Measurements from ENCODE around the gene MNX1.

MNX1 gene

GRCh38 chr7:157010588-157011332 lies at the start of gene MNX1:
TSS of gene MNX1 (minus strand) at chr7:157010663. CDS start at chr7:157010350, 313 bp downstream.
- Histone ChIP-seq H3K4me1 (ENCODE audit: control insufficient read depth in 5 of 5, insufficient read depth in 5 of 5, low read length in 5 of 5) (peaks cover 0 to 24% (median 16%) of the 10 kb centered on the region in 5 donors), H3K36me3 (ENCODE audit: control insufficient read depth in 5 of 5, insufficient read depth in 5 of 5, low read length in 5 of 5) (no peaks in the 10 kb centered on the region), H3K27me3 (ENCODE audit: control insufficient read depth in 5 of 5, insufficient read depth in 4 of 5, low read length in 5 of 5) (peaks cover 71 to 86% (median 83%) of the 10 kb centered on the region in 5 donors), H3K9ac (ENCODE audit: low read length in 5 of 5) (no peak within 1 kb of the TSS), H3K4me3 (ENCODE audit: low read depth in 1 of 5, low read length in 5 of 5) (peak within 1 kb of the TSS in 4 of 5 donors; percentile 42 to 67 (median 54)), H3K9me3 (ENCODE audit: control insufficient read depth in 5 of 5, low read length in 5 of 5) (no peaks in the 10 kb centered on the region), H3K27ac (ENCODE audit: low read depth, low read length) (no peak within 1 kb of the TSS)

- no peak overlapping the region for H3K4me3 ChIP-seq (ENCODE audit: low read depth in 1 of 5, low read length in 5 of 5)
- H3K27me3 ChIP-seq (ENCODE audit: control insufficient read depth in 5 of 5, insufficient read depth in 4 of 5, low read length in 5 of 5): peaks cover 3 to 18% (median 11%) of the 10 kb centered on the region in 5 donors
- no peaks in the 10 kb centered on the region for H3K36me3 ChIP-seq (ENCODE audit: control insufficient read depth in 5 of 5, insufficient read depth in 5 of 5, low read length in 5 of 5)
- no peaks in the 10 kb centered on the region for H3K4me1 ChIP-seq (ENCODE audit: control insufficient read depth in 5 of 5, insufficient read depth in 5 of 5, low read length in 5 of 5)
- H3K9ac ChIP-seq (ENCODE audit: low read length in 5 of 5): no peak overlapping the region
- peaks cover 4 to 26% (median 17%) of the 10 kb centered on the region in 5 donors for H3K9me3 ChIP-seq (ENCODE audit: control insufficient read depth in 5 of 5, low read length in 5 of 5)
- H3K27ac ChIP-seq (ENCODE audit: low read depth, low read length): no peak overlapping the region
Observed at GRCh38 chr7:157059534-157059933, 49.1 kb upstream of the MNX1 start.

- Histone ChIP-seq H3K36me3 (ENCODE audit: control insufficient read depth in 5 of 5, insufficient read depth in 5 of 5, low read length in 5 of 5) (no peaks in the 10 kb centered on the region), H3K9me3 (ENCODE audit: control insufficient read depth in 5 of 5, low read length in 5 of 5) (peaks cover 4 to 22% (median 17%) of the 10 kb centered on the region in 5 donors), H3K27ac (ENCODE audit: low read depth, low read length) (no peak overlapping the region), H3K4me1 (ENCODE audit: control insufficient read depth in 5 of 5, insufficient read depth in 5 of 5, low read length in 5 of 5) (no peaks in the 10 kb centered on the region), H3K9ac (ENCODE audit: low read length in 5 of 5) (no peak overlapping the region), H3K4me3 (ENCODE audit: low read depth in 1 of 5, low read length in 5 of 5) (no peak overlapping the region), H3K27me3 (ENCODE audit: control insufficient read depth in 5 of 5, insufficient read depth in 4 of 5, low read length in 5 of 5) (peaks cover 3 to 18% (median 11%) of the 10 kb centered on the region in 5 donors)
Observed at GRCh38 chr7:157058701-157059100, 48.2 kb upstream of the MNX1 start.

- Histone ChIP-seq H3K27ac (ENCODE audit: low read depth, low read length) (no peak overlapping the region), H3K36me3 (ENCODE audit: control insufficient read depth in 5 of 5, insufficient read depth in 5 of 5, low read length in 5 of 5) (no peaks in the 10 kb centered on the region), H3K27me3 (ENCODE audit: control insufficient read depth in 5 of 5, insufficient read depth in 4 of 5, low read length in 5 of 5) (peaks cover 3 to 18% (median 9%) of the 10 kb centered on the region in 5 donors), H3K4me1 (ENCODE audit: control insufficient read depth in 5 of 5, insufficient read depth in 5 of 5, low read length in 5 of 5) (no peaks in the 10 kb centered on the region), H3K9ac (ENCODE audit: low read length in 5 of 5) (no peak overlapping the region), H3K4me3 (ENCODE audit: low read depth in 1 of 5, low read length in 5 of 5) (no peak overlapping the region), H3K9me3 (ENCODE audit: control insufficient read depth in 5 of 5, low read length in 5 of 5) (peaks cover 4 to 18% (median 14%) of the 10 kb centered on the region in 5 donors)
Observed at GRCh38 chr7:157058068-157058467, 47.6 kb upstream of the MNX1 start.

- Histone ChIP-seq H3K4me3 (ENCODE audit: low read depth in 1 of 5, low read length in 5 of 5) (no peak overlapping the region), H3K9me3 (ENCODE audit: control insufficient read depth in 5 of 5, low read length in 5 of 5) (peaks cover 2 to 12% (median 7%) of the 10 kb centered on the region in 5 donors), H3K27ac (ENCODE audit: low read depth, low read length) (no peak overlapping the region), H3K36me3 (ENCODE audit: control insufficient read depth in 5 of 5, insufficient read depth in 5 of 5, low read length in 5 of 5) (no peaks in the 10 kb centered on the region), H3K9ac (ENCODE audit: low read length in 5 of 5) (no peak overlapping the region), H3K4me1 (ENCODE audit: control insufficient read depth in 5 of 5, insufficient read depth in 5 of 5, low read length in 5 of 5) (no peaks in the 10 kb centered on the region), H3K27me3 (ENCODE audit: control insufficient read depth in 5 of 5, insufficient read depth in 4 of 5, low read length in 5 of 5) (peaks cover 3 to 14% (median 8%) of the 10 kb centered on the region in 5 donors)
Observed at GRCh38 chr7:157056957-157057902, 46.8 kb upstream of the MNX1 start.

GRCh38 chr7:157056246-157056645 lies 45.8 kb upstream of the MNX1 start:
- Histone ChIP-seq H3K27me3 (ENCODE audit: control insufficient read depth in 5 of 5, insufficient read depth in 4 of 5, low read length in 5 of 5) (peaks cover 3 to 14% (median 8%) of the 10 kb centered on the region in 5 donors), H3K9ac (ENCODE audit: low read length in 5 of 5) (no peak overlapping the region), H3K4me1 (ENCODE audit: control insufficient read depth in 5 of 5, insufficient read depth in 5 of 5, low read length in 5 of 5) (no peaks in the 10 kb centered on the region), H3K27ac (ENCODE audit: low read depth, low read length) (no peak overlapping the region), H3K9me3 (ENCODE audit: control insufficient read depth in 5 of 5, low read length in 5 of 5) (peaks cover 0 to 6% (median 2%) of the 10 kb centered on the region in 5 donors), H3K4me3 (ENCODE audit: low read depth in 1 of 5, low read length in 5 of 5) (no peak overlapping the region), H3K36me3 (ENCODE audit: control insufficient read depth in 5 of 5, insufficient read depth in 5 of 5, low read length in 5 of 5) (no peaks in the 10 kb centered on the region)

- H3K27me3 ChIP-seq (ENCODE audit: control insufficient read depth in 5 of 5, insufficient read depth in 4 of 5, low read length in 5 of 5): peaks cover 3 to 16% (median 8%) of the 10 kb centered on the region in 5 donors
- H3K27ac ChIP-seq (ENCODE audit: low read depth, low read length): no peak overlapping the region
- H3K4me3 ChIP-seq (ENCODE audit: low read depth in 1 of 5, low read length in 5 of 5): no peak overlapping the region
- H3K9ac ChIP-seq (ENCODE audit: low read length in 5 of 5): no peak overlapping the region
- no peaks in the 10 kb centered on the region for H3K4me1 ChIP-seq (ENCODE audit: control insufficient read depth in 5 of 5, insufficient read depth in 5 of 5, low read length in 5 of 5)
- peaks cover 0 to 6% (median 2%) of the 10 kb centered on the region in 5 donors for H3K9me3 ChIP-seq (ENCODE audit: control insufficient read depth in 5 of 5, low read length in 5 of 5)
- H3K36me3 ChIP-seq (ENCODE audit: control insufficient read depth in 5 of 5, insufficient read depth in 5 of 5, low read length in 5 of 5): no peaks in the 10 kb centered on the region
Observed at GRCh38 chr7:157054927-157055326, 44.5 kb upstream of the MNX1 start.

- Histone ChIP-seq H3K4me1 (ENCODE audit: control insufficient read depth in 5 of 5, insufficient read depth in 5 of 5, low read length in 5 of 5) (no peaks in the 10 kb centered on the region), H3K9me3 (ENCODE audit: control insufficient read depth in 5 of 5, low read length in 5 of 5) (peaks cover 0 to 6% (median 2%) of the 10 kb centered on the region in 5 donors), H3K27ac (ENCODE audit: low read depth, low read length) (no peak overlapping the region), H3K9ac (ENCODE audit: low read length in 5 of 5) (no peak overlapping the region), H3K36me3 (ENCODE audit: control insufficient read depth in 5 of 5, insufficient read depth in 5 of 5, low read length in 5 of 5) (no peaks in the 10 kb centered on the region), H3K27me3 (ENCODE audit: control insufficient read depth in 5 of 5, insufficient read depth in 4 of 5, low read length in 5 of 5) (peaks cover 3 to 16% (median 8%) of the 10 kb centered on the region in 5 donors), H3K4me3 (ENCODE audit: low read depth in 1 of 5, low read length in 5 of 5) (no peak overlapping the region)
Observed at GRCh38 chr7:157053118-157053517, 42.7 kb upstream of the MNX1 start.

- Histone ChIP-seq H3K27ac (ENCODE audit: low read depth, low read length) (no peak overlapping the region), H3K9me3 (ENCODE audit: control insufficient read depth in 5 of 5, low read length in 5 of 5) (no peaks in the 10 kb centered on the region), H3K4me1 (ENCODE audit: control insufficient read depth in 5 of 5, insufficient read depth in 5 of 5, low read length in 5 of 5) (peaks cover 0 to 11% (median 9%) of the 10 kb centered on the region in 5 donors), H3K9ac (ENCODE audit: low read length in 5 of 5) (no peak overlapping the region), H3K36me3 (ENCODE audit: control insufficient read depth in 5 of 5, insufficient read depth in 5 of 5, low read length in 5 of 5) (no peaks in the 10 kb centered on the region), H3K4me3 (ENCODE audit: low read depth in 1 of 5, low read length in 5 of 5) (no peak overlapping the region), H3K27me3 (ENCODE audit: control insufficient read depth in 5 of 5, insufficient read depth in 4 of 5, low read length in 5 of 5) (peaks cover 0 to 8% (median 0%) of the 10 kb centered on the region in 5 donors)
Observed at GRCh38 chr7:157047148-157047547, 36.7 kb upstream of the MNX1 start.
